Activated CD4-positive, CD25-positive, alpha-beta regulatory T cell treated with anti-CD3 and anti-CD28 coated beads, Interleukin-2, amount 50 U/mL, for 16 hours (primary cell): ENCODE measurements around the gene CNTN6.
"Not testable (repeated sequence)": the region's sequence is repeated elsewhere in the genome, so short reads cannot be mapped to it uniquely, and the experiment has no call there.

ENCODE experiments used
- DNase-seq: peaks from one replicate; pipeline ENCODE4 v3.0.0-alpha.2; 2020; ENCODE audit warnings: low read depth, low spot score

Gene CNTN6

GRCh38 chr3:1287815-1288214, 195.0 kb downstream of the CNTN6 start:
- DNase-seq = no peak

GRCh38 chr3:1288805-1289494, 196.1 kb downstream of the CNTN6 start:
- DNase-seq = no peak

GRCh38 chr3:1292571-1293071, 199.8 kb downstream of the CNTN6 start:
- no peak for DNase-seq

DNA sequence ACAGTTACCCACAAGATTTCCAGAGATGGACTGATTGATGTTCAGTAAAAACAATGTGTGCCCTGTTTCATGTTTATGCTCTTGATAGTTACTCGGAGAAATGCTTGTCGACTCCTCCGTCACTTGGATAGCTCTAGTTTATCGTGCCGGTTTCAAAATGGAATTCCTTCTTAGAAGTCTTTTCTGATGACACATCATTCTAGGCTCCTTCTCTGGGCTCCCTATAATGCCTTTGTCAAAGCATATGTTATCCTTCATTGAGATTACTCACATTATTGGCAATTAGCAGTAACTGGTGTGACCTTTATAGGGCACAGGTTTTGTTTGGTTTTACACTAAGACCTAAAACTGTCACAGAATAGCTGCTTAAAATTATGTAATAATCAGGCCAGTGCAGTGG, 201.8 kb downstream of the CNTN6 start:
- no peak for DNase-seq

GRCh38 chr3:1318296-1319005, 225.6 kb downstream of the CNTN6 start:
- no peak for DNase-seq

DNA sequence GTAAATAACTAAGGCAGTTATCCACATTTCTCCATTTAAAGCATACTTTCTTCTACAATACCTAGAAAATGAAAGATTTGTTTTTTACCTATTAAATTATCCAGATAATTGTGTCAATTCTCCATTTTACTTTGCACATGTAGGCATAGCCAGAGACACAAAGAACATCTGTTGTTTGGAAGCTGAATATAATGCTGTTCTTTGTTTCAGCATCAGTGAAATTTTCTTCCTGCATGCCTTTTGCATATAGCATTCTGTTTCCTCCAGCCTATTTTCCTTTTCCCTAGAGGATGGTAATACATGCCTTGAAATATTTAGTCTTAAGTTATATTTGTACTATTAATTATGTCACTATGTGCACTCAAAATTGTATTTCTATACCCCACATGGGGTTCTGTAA, 233.7 kb downstream of the CNTN6 start:
- DNase-seq = no peak

- DNase-seq = no peak
Measured at GRCh38 chr3:1330107-1330506, 237.3 kb downstream of the CNTN6 start.

- DNase-seq = no peak
Measured at GRCh38 chr3:1346386-1346785, 253.6 kb downstream of the CNTN6 start.

- no peak for DNase-seq
Measured at GRCh38 chr3:1348547-1348946, 255.7 kb downstream of the CNTN6 start.

DNA sequence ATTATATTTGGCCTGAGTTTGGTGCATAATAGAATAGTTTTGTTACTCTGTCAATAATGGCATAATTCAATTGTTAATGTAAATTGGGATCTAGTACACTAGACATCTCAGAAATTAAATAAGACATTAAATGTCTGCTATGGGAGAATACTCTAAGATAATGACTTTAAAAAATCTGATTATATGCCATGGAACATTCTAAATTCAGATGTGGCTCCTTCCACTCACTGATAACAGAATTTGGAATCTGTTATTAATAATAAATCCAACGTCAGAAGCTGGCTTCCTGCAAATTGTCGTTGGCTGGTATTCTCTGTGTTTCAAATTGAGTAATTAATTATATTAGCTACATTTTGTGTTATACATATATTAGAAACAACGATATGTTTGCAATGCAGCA, 258.1 kb downstream of the CNTN6 start:
- no peak for DNase-seq

- no peak for DNase-seq
Measured at GRCh38 chr3:1355691-1356090, 262.9 kb downstream of the CNTN6 start.

DNA sequence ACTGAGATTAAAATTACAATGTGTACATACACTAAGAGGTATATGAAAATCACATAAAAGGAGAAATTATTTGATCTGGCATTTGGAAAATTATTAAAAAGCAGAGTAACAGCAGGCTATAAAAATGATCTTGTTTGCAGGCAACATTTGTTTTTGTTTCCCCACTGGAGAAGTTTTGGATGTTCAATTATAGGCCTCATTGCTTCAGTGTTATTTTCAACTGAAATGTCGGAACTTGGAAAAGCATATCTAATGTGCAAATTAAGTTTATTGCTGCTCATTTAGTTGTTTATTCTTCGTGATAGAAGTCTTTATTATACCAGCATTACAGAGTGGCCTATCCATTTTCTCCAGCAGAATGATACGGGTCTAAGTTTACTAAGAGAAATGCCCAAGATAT, 263.3 kb downstream of the CNTN6 start:
- no peak for DNase-seq

DNA sequence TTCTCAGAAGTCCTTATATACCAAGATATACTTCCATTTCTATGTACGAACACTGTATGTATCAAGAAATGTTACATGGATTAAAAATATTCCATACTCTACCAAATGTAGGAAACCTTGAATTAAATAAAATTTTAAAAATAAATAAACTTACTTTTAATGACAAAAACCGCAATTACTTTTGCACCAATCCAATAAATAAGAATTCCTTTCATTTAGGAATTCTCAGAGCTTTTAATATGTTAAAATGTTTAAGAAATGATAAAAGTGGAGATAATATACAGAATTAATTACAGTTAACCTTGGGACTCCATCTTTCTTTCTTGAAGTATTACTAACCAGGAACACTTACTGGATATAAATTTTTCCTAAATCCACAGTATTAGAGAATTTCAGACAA, 272.7 kb downstream of the CNTN6 start:
- DNase-seq = no peak

DNA sequence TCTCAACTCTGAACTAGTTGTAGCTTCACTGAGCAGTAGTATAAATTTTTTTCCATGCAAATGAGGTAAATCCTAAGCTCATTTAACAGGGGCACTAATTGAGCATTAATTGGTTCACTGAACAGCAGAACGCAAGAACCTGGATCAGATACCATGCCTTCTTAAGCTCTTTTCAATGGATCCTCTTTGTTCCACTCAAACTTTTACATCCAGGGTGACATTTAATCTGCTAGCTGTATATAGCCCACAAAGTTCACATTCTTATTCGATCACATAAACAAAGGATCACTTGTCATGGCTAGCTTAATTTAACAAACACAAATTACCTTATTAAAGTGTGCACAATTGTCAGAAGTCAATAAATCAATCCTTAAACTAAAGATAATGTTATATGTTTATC, 281.6 kb downstream of the CNTN6 start:
- DNase-seq = no peak

DNA sequence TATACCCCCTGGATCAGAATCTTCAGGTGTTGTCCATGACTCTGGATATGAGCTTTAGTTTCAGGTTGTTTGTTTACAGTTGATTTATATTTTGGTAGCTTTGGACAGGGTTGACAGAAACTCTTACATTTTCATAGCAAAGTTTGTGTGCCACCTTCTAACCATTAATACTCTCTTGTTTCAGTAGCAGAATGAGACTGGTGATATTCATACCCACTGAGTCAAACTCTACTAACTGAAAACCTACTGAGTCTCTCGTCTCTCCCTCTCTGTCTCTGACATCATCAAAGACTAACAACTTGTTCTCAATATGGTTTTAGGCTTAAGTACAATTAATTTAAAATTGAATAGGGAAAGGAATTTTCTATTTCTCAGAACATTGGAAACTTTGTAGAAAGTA, 282.3 kb downstream of the CNTN6 start:
- no peak for DNase-seq

GRCh38 chr3:1380926-1381646, 288.3 kb downstream of the CNTN6 start:
- DNase-seq = no peak

GRCh38 chr3:1381647-1382036, 288.8 kb downstream of the CNTN6 start:
- DNase-seq = no peak

GRCh38 chr3:1387396-1387905, 294.6 kb downstream of the CNTN6 start:
- not testable (repeated sequence) for DNase-seq

- no peak for DNase-seq
Measured at GRCh38 chr3:1394188-1394587, 301.4 kb downstream of the CNTN6 start.

DNA sequence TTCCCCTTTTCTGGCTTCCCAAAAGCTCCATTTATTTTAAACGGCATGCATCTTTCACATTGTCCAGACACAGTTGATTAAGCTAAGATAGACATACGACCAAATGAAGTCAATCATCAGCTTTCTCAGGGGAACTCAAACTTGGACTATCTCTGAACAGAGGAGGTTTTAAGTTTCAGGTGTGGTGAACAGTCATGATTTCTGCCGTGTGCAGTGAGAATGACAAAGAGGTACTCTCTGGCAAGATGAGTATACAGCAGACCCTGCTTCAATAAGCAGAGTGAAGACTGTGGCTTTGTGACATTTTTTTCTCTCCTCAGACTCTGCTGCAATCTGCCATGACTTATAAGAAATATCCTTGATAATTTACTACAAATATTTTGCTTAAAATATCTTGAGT, 307.7 kb downstream of the CNTN6 start:
- no peak for DNase-seq

- DNase-seq = no peak
Measured at GRCh38 chr3:1404270-1404962, 311.6 kb downstream of the CNTN6 start.

GRCh38 chr3:1406250-1406649, 313.4 kb downstream of the CNTN6 start:
- no peak for DNase-seq
